ENCODE data around the gene CAMK2D. TPM values are rescaled to one million over a fixed set of nuclear protein-coding genes. Genes with fewer than 3 reads are reported as not detected.

CAMK2D gene
- total RNA-seq, 1 donor = 207 TPM

- H4K20me1 ChIP-seq (ENCODE audit: insufficient read depth, low read length) = peaks cover 46% of the 10 kb centered on the region
- H3K4me1 ChIP-seq (ENCODE audit: insufficient read depth, low read length) = peaks cover 36% of the 10 kb centered on the region
- no peak for DNase-seq (ENCODE audit: insufficient read length, low spot score, missing footprints)
- no peaks in the 10 kb centered on the region for H3K9me3 ChIP-seq (ENCODE audit: low read depth, low read length)
- TF ChIP-seq CTCF (IDR thresholded peaks at IDR 0.05; ENCODE audit: extremely low read depth, low read depth, low read length) = no peak
- H3K4me2 ChIP-seq (ENCODE audit: insufficient read depth, low read length) = no peak overlapping the region
- H2AFZ ChIP-seq (ENCODE audit: low read length) = no peak overlapping the region
- H3K27me3 ChIP-seq (ENCODE audit: insufficient read depth, low read length) = no peaks in the 10 kb centered on the region
- H3K4me3 ChIP-seq (ENCODE audit: insufficient read depth, low read length) = no peak overlapping the region
- H3K79me2 ChIP-seq (ENCODE audit: insufficient read depth, low read length) = peaks cover 96% of the 10 kb centered on the region
- H3K36me3 ChIP-seq (ENCODE audit: insufficient read depth, low read length) = no peaks in the 10 kb centered on the region
- no peak overlapping the region for H3K27ac ChIP-seq (ENCODE audit: low read depth, low read length)
These were observed 61.8 kb downstream of the CAMK2D start for GRCh38 chr4:113699772-113700171.

- H3K9me3 ChIP-seq (ENCODE audit: low read depth, low read length) = no peaks in the 10 kb centered on the region
- no peak overlapping the region for H2AFZ ChIP-seq (ENCODE audit: low read length)
- no peaks in the 10 kb centered on the region for H3K36me3 ChIP-seq (ENCODE audit: insufficient read depth, low read length)
- H3K27me3 ChIP-seq (ENCODE audit: insufficient read depth, low read length) = no peaks in the 10 kb centered on the region
- H3K4me1 ChIP-seq (ENCODE audit: insufficient read depth, low read length) = peaks cover 48% of the 10 kb centered on the region
- H3K27ac ChIP-seq (ENCODE audit: low read depth, low read length) = no peak overlapping the region
- peaks cover 58% of the 10 kb centered on the region for H4K20me1 ChIP-seq (ENCODE audit: insufficient read depth, low read length)
- H3K79me2 ChIP-seq (ENCODE audit: insufficient read depth, low read length) = peaks cover 95% of the 10 kb centered on the region
- DNase-seq (ENCODE audit: insufficient read length, low spot score, missing footprints) = no peak
- no peak overlapping the region for H3K4me2 ChIP-seq (ENCODE audit: insufficient read depth, low read length)
- TF ChIP-seq CTCF (IDR thresholded peaks at IDR 0.05; ENCODE audit: extremely low read depth, low read depth, low read length) = no peak
- H3K4me3 ChIP-seq (ENCODE audit: insufficient read depth, low read length) = no peak overlapping the region
These were observed 64.1 kb downstream of the CAMK2D start for GRCh38 chr4:113697429-113697828.

- no peak for TF ChIP-seq CTCF (IDR thresholded peaks at IDR 0.05; ENCODE audit: extremely low read depth, low read depth, low read length)
- Histone ChIP-seq H3K27ac (ENCODE audit: low read depth, low read length) (no peak overlapping the region), H3K79me2 (ENCODE audit: insufficient read depth, low read length) (peaks cover 94% of the 10 kb centered on the region), H3K9me3 (ENCODE audit: low read depth, low read length) (no peaks in the 10 kb centered on the region), H3K4me1 (ENCODE audit: insufficient read depth, low read length) (peaks cover 44% of the 10 kb centered on the region), H4K20me1 (ENCODE audit: insufficient read depth, low read length) (peaks cover 52% of the 10 kb centered on the region), H3K36me3 (ENCODE audit: insufficient read depth, low read length) (no peaks in the 10 kb centered on the region), H2AFZ (ENCODE audit: low read length) (no peak overlapping the region), H3K4me3 (ENCODE audit: insufficient read depth, low read length) (no peak overlapping the region), H3K4me2 (ENCODE audit: insufficient read depth, low read length) (no peak overlapping the region), H3K27me3 (ENCODE audit: insufficient read depth, low read length) (no peaks in the 10 kb centered on the region)
- no peak for DNase-seq (ENCODE audit: insufficient read length, low spot score, missing footprints)
These were observed 66.0 kb downstream of the CAMK2D start for GRCh38 chr4:113695328-113696169.

- Histone ChIP-seq H3K4me1 (ENCODE audit: insufficient read depth, low read length) (peaks cover 42% of the 10 kb centered on the region), H4K20me1 (ENCODE audit: insufficient read depth, low read length) (peaks cover 48% of the 10 kb centered on the region), H3K79me2 (ENCODE audit: insufficient read depth, low read length) (peaks cover 93% of the 10 kb centered on the region), H3K4me3 (ENCODE audit: insufficient read depth, low read length) (no peak overlapping the region), H3K36me3 (ENCODE audit: insufficient read depth, low read length) (no peaks in the 10 kb centered on the region), H3K27me3 (ENCODE audit: insufficient read depth, low read length) (no peaks in the 10 kb centered on the region), H2AFZ (ENCODE audit: low read length) (no peak overlapping the region), H3K9me3 (ENCODE audit: low read depth, low read length) (no peaks in the 10 kb centered on the region), H3K4me2 (ENCODE audit: insufficient read depth, low read length) (no peak overlapping the region), H3K27ac (ENCODE audit: low read depth, low read length) (peak overlapping the region; percentile 9)
- no peak for TF ChIP-seq CTCF (IDR thresholded peaks at IDR 0.05; ENCODE audit: extremely low read depth, low read depth, low read length)
- DNase-seq (ENCODE audit: insufficient read length, low spot score, missing footprints) = no peak
These were observed 67.5 kb downstream of the CAMK2D start for GRCh38 chr4:113694008-113694407.

Data from osteoblast (primary cell).